ENCODE measurements around the gene RCL1.
A peak's percentile ranks its signal among the peaks of the same experiment; 100 is the strongest.

The RCL1 gene

GRCh38 chr9:4811824-4812223 lies 19.1 kb downstream of the RCL1 start:
- no peak for DNase-seq (ENCODE audit: low read depth)

GRCh38 chr9:4812858-4813257 lies 20.1 kb downstream of the RCL1 start:
- no peak for DNase-seq (ENCODE audit: low read depth)

GRCh38 chr9:4814913-4815312 lies 22.2 kb downstream of the RCL1 start:
- no peak for DNase-seq (ENCODE audit: low read depth)

- DNase-seq (ENCODE audit: low read depth) = no peak
These were observed 22.7 kb downstream of the RCL1 start for GRCh38 chr9:4815381-4815956.

GRCh38 chr9:4820168-4820567 lies 27.4 kb downstream of the RCL1 start:
- DNase-seq (ENCODE audit: low read depth) = no peak

- DNase-seq (ENCODE audit: low read depth) = no peak
These were observed 28.4 kb downstream of the RCL1 start for GRCh38 chr9:4821133-4821532.

- no peak for DNase-seq (ENCODE audit: low read depth)
These were observed 29.3 kb downstream of the RCL1 start for GRCh38 chr9:4822057-4822456.

- DNase-seq (ENCODE audit: low read depth) = no peak
These were observed 33.8 kb downstream of the RCL1 start for GRCh38 chr9:4826417-4827166.

GRCh38 chr9:4827224-4827623 lies 34.5 kb downstream of the RCL1 start:
- no peak for DNase-seq (ENCODE audit: low read depth)

GRCh38 chr9:4828761-4829160 lies 36.0 kb downstream of the RCL1 start:
- DNase-seq (ENCODE audit: low read depth) = no peak

- no peak for DNase-seq (ENCODE audit: low read depth)
These were observed 37.2 kb downstream of the RCL1 start for GRCh38 chr9:4829969-4830368.

GRCh38 chr9:4830699-4831098 lies 38.0 kb downstream of the RCL1 start:
- no peak for DNase-seq (ENCODE audit: low read depth)

GRCh38 chr9:4831119-4831518 lies 38.4 kb downstream of the RCL1 start:
- DNase-seq (ENCODE audit: low read depth) = no peak

GRCh38 chr9:4831944-4832343 lies 39.2 kb downstream of the RCL1 start:
- DNase-seq (ENCODE audit: low read depth) = no peak

GRCh38 chr9:4832786-4833579 lies 40.2 kb downstream of the RCL1 start:
- peak; percentile 97 for DNase-seq (ENCODE audit: low read depth)

- DNase-seq (ENCODE audit: low read depth) = no peak
These were observed 41.2 kb downstream of the RCL1 start for GRCh38 chr9:4833781-4834560.

GRCh38 chr9:4836676-4837075 lies 43.9 kb downstream of the RCL1 start:
- no peak for DNase-seq (ENCODE audit: low read depth)

GRCh38 chr9:4837261-4838188 lies 44.8 kb downstream of the RCL1 start:
- no peak for DNase-seq (ENCODE audit: low read depth)

- no peak for DNase-seq (ENCODE audit: low read depth)
These were observed 45.4 kb downstream of the RCL1 start for GRCh38 chr9:4838189-4838546.

- DNase-seq (ENCODE audit: low read depth) = no peak
These were observed 46.7 kb downstream of the RCL1 start for GRCh38 chr9:4839470-4839912.

GRCh38 chr9:4840018-4840417 lies 47.3 kb downstream of the RCL1 start:
- no peak for DNase-seq (ENCODE audit: low read depth)

Measured in HS-5 (cell line).